Measurements from ENCODE around the gene RSPRY1. TPM values are rescaled to one million over a fixed set of nuclear protein-coding genes. Genes with fewer than 3 reads are reported as not detected.

The RSPRY1 gene
- total and polyA plus RNA-seq, 2 experiments from 2014 or later = 39.1 to 42.7 TPM

DNA sequence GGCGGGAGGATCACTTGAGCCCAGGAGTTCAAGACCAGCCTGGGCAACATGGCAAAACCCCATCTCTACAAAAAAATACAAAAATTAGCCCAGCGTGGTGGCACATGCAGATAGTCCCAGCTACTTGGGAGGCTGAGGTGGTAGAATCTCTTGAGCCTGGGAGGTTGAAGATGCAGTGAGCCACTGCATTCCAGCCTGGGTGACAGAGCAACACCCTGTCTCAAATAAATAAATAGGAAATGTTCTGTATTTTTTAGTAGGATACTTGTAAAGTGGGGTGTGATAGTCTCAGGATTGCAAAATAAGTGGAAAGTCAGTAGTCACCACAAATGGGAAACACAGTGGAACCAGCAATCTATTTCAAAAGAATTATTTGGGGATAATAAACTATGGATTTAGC, 4.0 kb downstream of the RSPRY1 start:
- WGBS, 2 experiments (ENCODE audit: low coverage in 1 of 2, low lambda C conversion rate in 2 of 2, missing lambda C conversion rate in 2 of 2) = 95 to 96% methylated on average over 2 of the region's 2 CpGs
- Histone ChIP-seq H3K9me2 (ENCODE audit: insufficient read depth) (no peaks in the 10 kb centered on the region), H3F3A (ENCODE audit: insufficient read depth) (peaks cover 66% of the 10 kb centered on the region), H3K27ac (peak overlapping the region; percentile 88), H3K4me1 (ENCODE audit: insufficient read depth) (peaks cover 60% of the 10 kb centered on the region), H3K4me3 (no peak overlapping the region), H3K27me3 (replicated peaks; ENCODE audit: insufficient read depth) (no peaks in the 10 kb centered on the region), H4K20me1 (ENCODE audit: insufficient read depth) (no peaks in the 10 kb centered on the region), H3K79me2 (ENCODE audit: insufficient read depth) (peaks cover 88% of the 10 kb centered on the region), H2AFZ (no peak overlapping the region), H3K9me3 (ENCODE audit: low read depth) (no peaks in the 10 kb centered on the region), H3K9ac (no peak overlapping the region), H3K4me2 (ENCODE audit: unreplicated experiment) (peak overlapping the region; percentile 40), H3K36me3 (ENCODE audit: low read depth) (no peaks in the 10 kb centered on the region)
- no peak for TF ChIP-seq EZH2 (IDR thresholded peaks at IDR 0.05; ENCODE audit: insufficient read depth, poor library complexity, severe bottlenecking)
- no peak for TF ChIP-seq EZH2phosphoT487 (IDR thresholded peaks at IDR 0.05; ENCODE audit: insufficient read depth, low read depth)
- peak; percentile 38 for DNase-seq
- in situ Hi-C loops (cut with MboI) = no loop called here

DNA sequence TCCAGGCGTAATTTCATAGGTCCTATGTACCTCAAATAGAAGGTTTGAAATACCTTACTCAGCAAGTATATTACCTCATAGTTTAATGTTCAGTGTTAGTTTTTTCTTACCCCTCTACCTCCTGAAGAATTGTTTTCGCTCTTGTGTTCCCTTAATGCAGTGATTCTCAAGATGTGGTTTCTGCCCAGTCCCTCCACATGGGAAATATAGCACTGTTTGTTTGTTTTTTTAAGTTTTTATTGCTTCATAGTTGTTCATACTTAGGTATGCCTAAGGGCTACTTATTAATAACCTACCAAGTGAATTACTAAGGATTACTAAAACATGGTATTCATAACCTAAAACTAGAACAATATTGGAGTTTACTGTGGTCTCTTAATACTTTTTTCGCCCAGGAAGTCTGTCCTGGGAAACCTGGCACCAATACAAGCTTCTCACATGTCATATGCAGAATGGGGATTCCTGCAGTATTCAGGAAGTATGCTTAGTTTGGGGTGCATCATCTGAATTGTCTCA, 5.0 kb downstream of the RSPRY1 start:
- WGBS, 2 experiments (ENCODE audit: low coverage in 1 of 2, low lambda C conversion rate in 2 of 2, missing lambda C conversion rate in 2 of 2) = 76 to 81% methylated on average over 3 of the region's 3 CpGs
- in situ Hi-C loops (cut with MboI) = no loop called here
- H3K9me2 ChIP-seq (ENCODE audit: insufficient read depth) = no peaks in the 10 kb centered on the region
- no peak for TF ChIP-seq EZH2 (IDR thresholded peaks at IDR 0.05; ENCODE audit: insufficient read depth, poor library complexity, severe bottlenecking)
- TF ChIP-seq EZH2phosphoT487 (IDR thresholded peaks at IDR 0.05; ENCODE audit: insufficient read depth, low read depth) = no peak
- H2AFZ ChIP-seq = no peak overlapping the region
- peak; percentile 62 for DNase-seq
- no peaks in the 10 kb centered on the region for H4K20me1 ChIP-seq (ENCODE audit: insufficient read depth)
- peaks cover 93% of the 10 kb centered on the region for H3K79me2 ChIP-seq (ENCODE audit: insufficient read depth)
- H3F3A ChIP-seq (ENCODE audit: insufficient read depth) = peaks cover 67% of the 10 kb centered on the region
- peak overlapping the region; percentile 40 for H3K4me2 ChIP-seq (ENCODE audit: unreplicated experiment)
- H3K4me3 ChIP-seq = no peak overlapping the region
- H3K4me1 ChIP-seq (ENCODE audit: insufficient read depth) = peaks cover 65% of the 10 kb centered on the region
- H3K9ac ChIP-seq = no peak overlapping the region
- H3K27ac ChIP-seq = peak overlapping the region; percentile 88
- H3K27me3 ChIP-seq (replicated peaks; ENCODE audit: insufficient read depth) = no peaks in the 10 kb centered on the region
- H3K9me3 ChIP-seq (ENCODE audit: low read depth) = no peaks in the 10 kb centered on the region
- no peaks in the 10 kb centered on the region for H3K36me3 ChIP-seq (ENCODE audit: low read depth)

DNA sequence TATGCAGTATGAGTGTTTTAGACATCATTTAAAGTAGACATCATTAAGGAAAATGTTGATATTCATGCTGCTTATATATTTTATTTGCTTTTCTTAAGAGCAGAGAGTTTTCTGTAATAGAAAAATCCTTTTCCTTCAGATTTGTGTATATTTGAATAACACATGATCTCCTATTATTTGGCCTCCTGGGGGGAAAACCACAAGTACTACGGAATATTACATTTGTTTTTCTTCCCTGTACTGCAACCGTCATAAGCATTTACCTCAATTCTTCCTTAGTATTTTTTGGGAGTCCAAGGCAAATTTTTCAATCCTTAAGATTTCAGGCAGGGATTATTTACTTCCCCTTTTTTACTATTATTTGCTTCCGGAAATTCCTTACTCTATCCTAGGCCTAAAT, 6.0 kb downstream of the RSPRY1 start:
- Histone ChIP-seq H3K4me1 (ENCODE audit: insufficient read depth) (peaks cover 76% of the 10 kb centered on the region), H2AFZ (no peak overlapping the region), H3K79me2 (ENCODE audit: insufficient read depth) (peaks cover 93% of the 10 kb centered on the region), H3K4me3 (no peak overlapping the region), H4K20me1 (ENCODE audit: insufficient read depth) (no peaks in the 10 kb centered on the region), H3K4me2 (ENCODE audit: unreplicated experiment) (no peak overlapping the region), H3K36me3 (ENCODE audit: low read depth) (no peaks in the 10 kb centered on the region), H3K9ac (no peak overlapping the region), H3K27me3 (replicated peaks; ENCODE audit: insufficient read depth) (no peaks in the 10 kb centered on the region), H3F3A (ENCODE audit: insufficient read depth) (peaks cover 65% of the 10 kb centered on the region), H3K27ac (peak overlapping the region; percentile 88), H3K9me2 (ENCODE audit: insufficient read depth) (no peaks in the 10 kb centered on the region), H3K9me3 (ENCODE audit: low read depth) (no peaks in the 10 kb centered on the region)
- in situ Hi-C loops (cut with MboI) = no loop called here
- WGBS, 2 experiments (ENCODE audit: low coverage in 1 of 2, low lambda C conversion rate in 2 of 2, missing lambda C conversion rate in 2 of 2) = 90 to 93% methylated on average over 3 of the region's 3 CpGs
- no peak for TF ChIP-seq EZH2 (IDR thresholded peaks at IDR 0.05; ENCODE audit: insufficient read depth, poor library complexity, severe bottlenecking)
- TF ChIP-seq EZH2phosphoT487 (IDR thresholded peaks at IDR 0.05; ENCODE audit: insufficient read depth, low read depth) = no peak
- no peak for DNase-seq

DNA sequence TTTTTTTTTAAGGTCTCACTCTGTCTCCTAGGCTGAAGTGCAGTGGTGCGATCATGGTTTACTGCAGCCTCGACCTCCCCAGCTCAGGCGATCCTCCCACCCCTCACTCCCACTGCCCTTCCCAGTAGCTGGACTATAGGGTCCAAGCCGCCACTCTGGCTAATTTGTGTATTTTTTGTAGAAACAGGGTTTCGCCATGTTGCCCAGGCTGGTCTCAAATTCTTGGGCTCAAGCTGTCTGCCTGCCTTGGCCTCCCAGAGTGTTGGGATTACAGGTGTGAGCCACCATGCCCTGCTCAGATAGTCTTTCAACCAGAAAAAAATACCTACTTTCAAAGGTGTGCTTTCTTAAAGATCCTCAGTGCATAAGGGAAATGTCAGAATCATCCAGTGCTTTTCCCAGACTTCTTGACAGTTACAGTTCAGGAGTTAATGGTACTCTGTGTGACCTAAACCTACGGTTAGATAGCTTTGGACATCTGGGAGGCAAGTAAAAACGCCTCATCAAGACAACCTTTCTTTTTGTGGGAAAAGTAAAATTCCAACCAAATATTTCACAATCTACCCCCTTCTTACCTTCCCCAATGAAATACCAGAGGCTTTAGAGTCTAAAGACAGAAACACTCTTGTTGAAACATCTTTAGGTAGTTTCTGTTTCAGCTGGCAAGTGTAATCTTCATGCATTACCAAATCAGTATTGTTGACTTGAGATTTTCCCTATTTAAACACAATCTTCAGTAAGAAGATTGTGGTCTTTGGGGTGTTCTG, 6.8 kb downstream of the RSPRY1 start:
- H2AFZ ChIP-seq = no peak overlapping the region
- no peaks in the 10 kb centered on the region for H4K20me1 ChIP-seq (ENCODE audit: insufficient read depth)
- in situ Hi-C loops (cut with MboI) = no loop called here
- no peaks in the 10 kb centered on the region for H3K9me3 ChIP-seq (ENCODE audit: low read depth)
- peak; percentile 43 for DNase-seq
- H3F3A ChIP-seq (ENCODE audit: insufficient read depth) = peaks cover 57% of the 10 kb centered on the region
- no peaks in the 10 kb centered on the region for H3K9me2 ChIP-seq (ENCODE audit: insufficient read depth)
- H3K27ac ChIP-seq = peak overlapping the region; percentile 88
- 64 to 70% methylated on average over 7 of the region's 7 CpGs for WGBS, 2 experiments (ENCODE audit: low coverage in 1 of 2, low lambda C conversion rate in 2 of 2, missing lambda C conversion rate in 2 of 2)
- peak overlapping the region; percentile 60; the same call in 1 of the 2 replicates for H3K9ac ChIP-seq
- H3K4me2 ChIP-seq (ENCODE audit: unreplicated experiment) = peak overlapping the region; percentile 87
- no peak for TF ChIP-seq EZH2phosphoT487 (IDR thresholded peaks at IDR 0.05; ENCODE audit: insufficient read depth, low read depth)
- TF ChIP-seq EZH2 (IDR thresholded peaks at IDR 0.05; ENCODE audit: insufficient read depth, poor library complexity, severe bottlenecking) = no peak
- peaks cover 93% of the 10 kb centered on the region for H3K79me2 ChIP-seq (ENCODE audit: insufficient read depth)
- peak overlapping the region; percentile 62 for H3K4me3 ChIP-seq
- no peaks in the 10 kb centered on the region for H3K27me3 ChIP-seq (replicated peaks; ENCODE audit: insufficient read depth)
- H3K36me3 ChIP-seq (ENCODE audit: low read depth) = no peaks in the 10 kb centered on the region
- H3K4me1 ChIP-seq (ENCODE audit: insufficient read depth) = peaks cover 78% of the 10 kb centered on the region

All from GM23248 (cell line).